NB4 (cell line): Measurements from ENCODE around the gene WDR70.
"Not testable (repeated sequence)": the region's sequence is repeated elsewhere in the genome, so short reads cannot be mapped to it uniquely, and the experiment has no call there.

ENCODE experiments used
- DNase-seq: peaks from one replicate; pipeline ENCODE4 v3.0.0; 2010; ENCODE audit warnings: low read depth
- H3K4me3 ChIP-seq: one replicate; pipeline ENCODE4 v1.5.1; 2011; ENCODE audit warnings: mild to moderate bottlenecking, low read depth, low read length, moderate library complexity
- CTCF ChIP-seq: IDR thresholded peaks from one replicate; pipeline ENCODE4 v1.5.1; 2012; ENCODE audit warnings: low read depth, low read length
- MAX ChIP-seq: IDR thresholded peaks from 2 replicates; pipeline ENCODE4 v1.6.1; 2011; ENCODE audit warnings: low read depth, low read length
- MYC ChIP-seq: IDR thresholded peaks from 2 replicates; pipeline ENCODE4 v1.6.1; 2011; ENCODE audit warnings: low read depth, low read length
- POLR2A ChIP-seq: IDR thresholded peaks from 2 replicates; pipeline ENCODE4 v1.6.1; 2011; ENCODE audit warnings: mild to moderate bottlenecking; ENCODE audit not compliant: insufficient read length; ENCODE audit errors: extremely low read depth

Gene WDR70

GRCh38 chr5:37787742-37788141 lies 408.6 kb downstream of the WDR70 start:
- no peak for DNase-seq
- H3K4me3 ChIP-seq: no peak overlapping the region
- TF ChIP-seq MYC (no peak), CTCF (no peak), POLR2A (no peak), MAX (no peak)

GRCh38 chr5:37789991-37790390 lies 410.9 kb downstream of the WDR70 start:
- DNase-seq: no peak
- TF ChIP-seq MYC: no peak

GRCh38 chr5:37791321-37791720 lies 412.2 kb downstream of the WDR70 start:
- no peak overlapping the region for H3K4me3 ChIP-seq
- no peak for DNase-seq
- TF ChIP-seq CTCF (no peak), POLR2A (no peak), MYC (no peak), MAX (no peak)

More at GRCh38 chr5:37789991-37790390, 410.9 kb downstream of the WDR70 start:
- no peak overlapping the region for H3K4me3 ChIP-seq

GRCh38 chr5:37792975-37793631 lies 414.0 kb downstream of the WDR70 start:
- peak; percentile 12 for DNase-seq
- H3K4me3 ChIP-seq: no peak overlapping the region
- TF ChIP-seq MAX (no peak), POLR2A (no peak), CTCF (no peak), MYC (no peak)

GRCh38 chr5:37795292-37795691 lies 416.2 kb downstream of the WDR70 start:
- H3K4me3 ChIP-seq, DNase-seq: not testable (repeated sequence)

GRCh38 chr5:37796435-37796834 lies 417.3 kb downstream of the WDR70 start:
- not testable (repeated sequence) for H3K4me3 ChIP-seq, DNase-seq

- DNase-seq: no peak
- TF ChIP-seq CTCF (no peak), POLR2A (no peak), MAX (no peak), MYC (no peak)
- H3K4me3 ChIP-seq: no peak overlapping the region
These were observed 420.8 kb downstream of the WDR70 start for GRCh38 chr5:37799865-37800421.
